Nephron progenitor cell (in vitro differentiated cells): ENCODE measurements around the gene CNTNAP2.

Source experiments
- DNase-seq: peaks from one replicate; pipeline ENCODE4 v3.0.0; 2021
- H3K27ac Mint-ChIP-seq: 2 replicates; pipeline ENCODE4 v1.8.0; 2021; ENCODE audit warnings: mild to moderate bottlenecking, moderate library complexity, mixed read lengths
- H3K27me3 Mint-ChIP-seq: 2 replicates; pipeline ENCODE4 v1.8.0; 2021; ENCODE audit warnings: mild to moderate bottlenecking, low read depth, mixed read lengths; ENCODE audit not compliant: poor library complexity
- H3K36me3 Mint-ChIP-seq: 2 replicates; pipeline ENCODE4 v1.8.0; 2021; ENCODE audit warnings: low read depth, mixed read lengths
- H3K4me1 Mint-ChIP-seq: 2 replicates; pipeline ENCODE4 v1.8.0; 2021; ENCODE audit warnings: mixed read lengths
- H3K4me3 Mint-ChIP-seq: 2 replicates; pipeline ENCODE4 v1.8.0; 2021; ENCODE audit warnings: mild to moderate bottlenecking, moderate library complexity, mixed read lengths
- H3K9me3 Mint-ChIP-seq: 2 replicates; pipeline ENCODE4 v1.8.0; 2021; ENCODE audit warnings: mild to moderate bottlenecking, moderate library complexity, mixed read lengths
- CTCF ChIP-seq: fragments of 200-600 bp; sonication (generic); IDR thresholded peaks from 2 replicates; pipeline ENCODE4 v1.5.0; 2021; ENCODE audit warnings: antibody characterized with exemption

The CNTNAP2 gene

GRCh38 chr7:146314962-146315361 is 198.4 kb downstream of the CNTNAP2 start:
- Mint-ChIP-seq H3K9me3 (no peaks in the 10 kb centered on the region), H3K27ac (no peak overlapping the region), H3K4me3 (no peak overlapping the region), H3K36me3 (no peaks in the 10 kb centered on the region), H3K4me1 (peaks cover 18% of the 10 kb centered on the region), H3K27me3 (no peaks in the 10 kb centered on the region)
- TF ChIP-seq CTCF = no peak
- DNase-seq = no peak

GRCh38 chr7:146319629-146320028 is 203.0 kb downstream of the CNTNAP2 start:
- peaks cover 16% of the 10 kb centered on the region for H3K4me1 Mint-ChIP-seq
- H3K27me3 Mint-ChIP-seq = no peaks in the 10 kb centered on the region
- no peak for TF ChIP-seq CTCF
- no peaks in the 10 kb centered on the region for H3K36me3 Mint-ChIP-seq
- H3K27ac Mint-ChIP-seq = no peak overlapping the region
- DNase-seq = no peak
- H3K9me3 Mint-ChIP-seq = no peaks in the 10 kb centered on the region
- H3K4me3 Mint-ChIP-seq = no peak overlapping the region

- H3K27me3 Mint-ChIP-seq = no peaks in the 10 kb centered on the region
- no peak for DNase-seq
- no peaks in the 10 kb centered on the region for H3K9me3 Mint-ChIP-seq
- H3K4me1 Mint-ChIP-seq = peaks cover 9% of the 10 kb centered on the region
- H3K36me3 Mint-ChIP-seq = no peaks in the 10 kb centered on the region
- H3K27ac Mint-ChIP-seq = no peak overlapping the region
- no peak overlapping the region for H3K4me3 Mint-ChIP-seq
- no peak for TF ChIP-seq CTCF
Measured at GRCh38 chr7:146321301-146321700, 204.7 kb downstream of the CNTNAP2 start.

GRCh38 chr7:146331369-146331768 is 214.8 kb downstream of the CNTNAP2 start:
- no peak overlapping the region for H3K27ac Mint-ChIP-seq
- H3K9me3 Mint-ChIP-seq = no peaks in the 10 kb centered on the region
- no peak for TF ChIP-seq CTCF
- no peaks in the 10 kb centered on the region for H3K27me3 Mint-ChIP-seq
- no peaks in the 10 kb centered on the region for H3K36me3 Mint-ChIP-seq
- H3K4me3 Mint-ChIP-seq = no peak overlapping the region
- H3K4me1 Mint-ChIP-seq = no peaks in the 10 kb centered on the region
- DNase-seq = no peak

GRCh38 chr7:146345251-146345650 is 228.7 kb downstream of the CNTNAP2 start:
- Mint-ChIP-seq H3K27ac (no peak overlapping the region), H3K4me1 (no peaks in the 10 kb centered on the region), H3K27me3 (no peaks in the 10 kb centered on the region), H3K36me3 (no peaks in the 10 kb centered on the region), H3K4me3 (no peak overlapping the region), H3K9me3 (peaks cover 5% of the 10 kb centered on the region)
- no peak for TF ChIP-seq CTCF
- no peak for DNase-seq

GRCh38 chr7:146346096-146346495 is 229.5 kb downstream of the CNTNAP2 start:
- no peak for DNase-seq
- H3K27ac Mint-ChIP-seq = no peak overlapping the region
- TF ChIP-seq CTCF = no peak
- no peaks in the 10 kb centered on the region for H3K4me1 Mint-ChIP-seq
- H3K36me3 Mint-ChIP-seq = no peaks in the 10 kb centered on the region
- H3K4me3 Mint-ChIP-seq = no peak overlapping the region
- no peaks in the 10 kb centered on the region for H3K27me3 Mint-ChIP-seq
- H3K9me3 Mint-ChIP-seq = peaks cover 5% of the 10 kb centered on the region
